Dedifferentiated amniotic fluid mesenchymal stem cell (primary cell): ENCODE measurements around the gene SIAH2.

Experiments
- DNase-seq: peaks from one replicate; pipeline ENCODE4 v3.0.0-alpha.2; 2016; ENCODE audit errors: extremely low spot score

SIAH2 gene

DNA sequence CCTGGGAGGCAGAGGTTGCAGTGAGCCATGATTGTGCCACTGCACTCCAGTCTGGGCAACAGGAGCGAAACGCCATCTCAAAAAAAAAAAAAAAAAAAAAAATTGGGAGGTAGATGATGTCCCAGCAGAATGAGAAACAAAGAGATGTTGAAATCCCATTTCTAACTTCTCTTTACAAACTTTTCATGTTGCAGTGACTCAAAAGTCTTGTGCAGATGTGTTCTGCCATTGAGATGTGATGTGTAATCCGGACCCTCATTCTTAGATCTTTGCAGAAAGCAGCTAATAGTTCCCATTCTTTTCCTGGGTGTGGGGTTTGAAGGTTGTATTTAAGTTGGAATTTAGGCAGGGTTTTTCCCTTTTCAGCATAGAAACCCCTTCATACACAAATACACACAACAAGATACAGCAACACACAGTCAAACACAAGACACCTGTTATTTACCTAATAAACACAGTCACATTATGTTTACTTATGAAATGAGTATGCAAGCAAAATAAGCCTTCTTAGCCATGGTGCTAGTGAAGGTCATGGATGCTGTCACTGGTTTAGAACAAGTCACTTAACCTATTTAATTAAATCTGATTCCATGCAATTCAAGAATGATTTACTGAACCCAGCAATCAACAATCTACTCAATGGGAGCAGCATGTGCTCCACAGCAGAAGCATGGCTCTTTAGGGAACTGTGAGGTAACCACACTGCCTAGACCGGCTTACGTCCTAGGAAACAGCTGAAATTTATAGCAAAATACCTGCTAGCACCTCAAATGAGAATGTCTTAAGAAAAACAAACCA is 14.9 kb downstream of the SIAH2 start:
- DNase-seq: no peak

DNA sequence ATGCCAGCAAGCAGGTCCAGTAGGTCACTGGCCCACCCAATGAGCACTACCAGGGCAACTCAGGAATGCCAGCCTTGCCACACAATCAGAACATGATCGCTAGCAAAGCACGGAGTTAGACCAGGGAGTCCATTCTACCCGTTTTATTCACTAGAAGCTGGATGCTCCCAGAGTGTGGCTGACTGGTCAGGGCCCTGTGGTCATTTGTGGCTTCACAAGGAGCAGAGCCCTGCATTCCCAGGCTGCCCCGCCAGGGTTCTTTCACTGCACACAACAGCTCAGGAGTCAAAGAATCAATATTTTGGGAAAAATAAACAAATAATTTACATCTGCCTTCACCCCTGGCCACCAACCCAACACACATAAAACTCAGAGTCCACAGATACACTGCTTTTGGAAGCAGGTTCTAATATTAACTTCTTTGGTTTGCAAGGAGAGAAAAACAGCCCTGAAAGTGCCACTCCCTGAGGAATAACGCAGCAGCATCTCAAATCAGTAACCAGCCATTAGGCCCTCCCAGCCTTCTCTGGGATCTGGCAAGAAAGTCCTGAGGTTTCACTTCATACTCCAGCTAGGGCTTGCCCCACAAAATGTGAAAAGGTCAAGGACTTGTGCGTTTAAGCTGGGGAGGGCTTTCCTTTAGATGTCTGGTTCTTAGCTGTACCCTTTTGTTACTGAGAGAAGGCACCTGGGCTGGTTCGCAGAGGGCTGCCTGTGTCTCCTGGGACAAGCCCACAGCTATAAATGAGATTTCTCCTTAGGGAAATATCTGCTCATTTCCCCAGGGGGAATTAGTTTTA is 16.0 kb downstream of the SIAH2 start:
- DNase-seq: no peak

DNA sequence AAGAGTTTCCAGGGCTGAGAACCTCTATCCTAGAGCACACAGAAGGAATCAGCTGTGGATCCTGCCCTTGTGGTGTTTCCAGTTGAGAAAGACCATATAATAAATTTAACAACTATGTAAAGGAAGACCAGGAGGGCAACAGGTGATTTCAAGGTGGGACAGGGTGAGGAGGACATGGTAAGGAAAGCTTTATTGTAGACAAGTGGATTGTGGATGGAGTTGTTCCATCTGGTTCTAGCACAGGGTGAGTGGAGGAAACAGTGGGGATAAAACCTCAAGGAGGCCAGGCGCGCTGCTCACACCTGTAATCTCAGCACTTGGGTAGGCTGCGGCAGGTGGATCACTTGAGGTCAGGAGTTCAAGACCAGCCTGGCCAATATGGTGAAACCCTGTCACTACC is 17.1 kb downstream of the SIAH2 start:
- DNase-seq: no peak

GRCh38 chr3:150744919-150745211 is 18.1 kb downstream of the SIAH2 start:
- DNase-seq: no peak

DNA sequence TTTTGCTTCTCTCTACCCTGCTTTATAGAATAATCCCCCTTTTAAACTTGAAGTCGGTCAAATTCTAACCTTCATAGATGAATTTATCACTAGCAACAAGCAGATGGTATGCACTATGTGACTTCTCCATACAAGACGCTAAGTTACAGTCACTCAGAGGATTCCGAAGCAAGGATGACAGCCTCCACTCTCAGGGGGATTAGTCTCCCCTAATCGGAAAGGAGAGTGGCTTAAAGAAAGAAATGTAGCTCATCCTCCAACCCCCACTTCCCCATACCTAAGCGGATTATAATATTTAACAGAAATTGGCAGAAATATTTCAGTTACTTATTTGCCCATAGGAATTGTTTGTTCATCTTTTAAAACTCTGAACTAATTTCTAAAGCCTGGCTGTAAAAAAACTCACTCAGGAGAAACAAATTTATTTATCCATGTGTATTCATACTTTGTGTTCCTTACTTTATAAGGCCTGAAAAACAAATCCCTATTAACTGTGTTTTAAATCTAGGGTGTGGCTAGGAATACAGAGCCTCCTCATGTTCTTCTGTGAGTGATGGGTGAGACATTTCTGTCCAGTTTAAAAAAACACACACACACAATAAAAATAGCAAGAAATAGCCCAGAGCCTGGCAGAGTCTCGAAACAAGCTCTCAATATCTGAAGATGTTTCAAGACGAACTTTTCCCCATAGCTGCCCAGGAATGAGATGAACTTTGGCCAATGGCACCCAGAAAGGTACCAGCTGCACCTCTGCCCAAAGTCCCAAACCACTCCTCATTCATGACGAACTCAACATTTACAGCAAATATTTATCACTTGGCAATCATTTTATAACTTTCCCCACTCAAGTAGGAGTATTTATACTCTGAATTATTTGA is 18.7 kb downstream of the SIAH2 start:
- no peak for DNase-seq

DNA sequence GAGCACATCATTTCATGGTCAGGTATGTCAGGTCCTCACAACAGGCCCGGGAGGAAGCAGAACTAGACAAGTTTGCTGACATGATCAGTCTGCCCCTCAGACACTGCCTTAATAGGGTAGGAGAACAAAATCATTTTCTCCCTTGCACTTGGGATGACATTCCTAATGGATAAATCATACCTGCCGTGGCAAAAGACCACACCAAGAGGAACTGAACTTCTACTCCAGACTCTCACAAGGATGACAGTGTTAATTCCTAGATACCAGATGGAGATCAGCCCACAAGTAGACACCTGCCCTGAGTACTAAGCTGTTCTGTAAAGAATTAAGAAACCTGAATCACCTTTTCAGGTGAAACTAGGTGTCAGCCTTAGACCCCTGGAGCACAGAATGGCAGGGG is 19.5 kb downstream of the SIAH2 start:
- no peak for DNase-seq

DNA sequence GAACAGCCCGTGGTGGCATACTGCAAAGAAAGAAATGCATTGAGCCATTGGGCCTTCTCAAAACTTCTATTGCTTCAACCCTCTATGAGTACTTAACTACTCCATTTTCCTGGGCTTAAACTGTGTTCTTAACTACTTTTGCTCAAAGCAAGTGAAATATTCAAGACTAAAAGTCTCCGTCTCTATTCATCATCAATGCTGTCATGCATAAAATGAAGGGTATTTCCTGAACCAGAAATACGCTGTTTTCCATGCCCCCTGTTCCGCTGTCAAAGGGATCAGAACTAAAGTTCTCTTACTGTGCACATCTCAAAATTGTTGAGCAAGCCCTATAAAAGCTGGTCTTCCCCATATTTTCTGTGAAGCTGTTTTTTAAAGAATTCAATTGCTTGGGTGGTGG is 20.3 kb downstream of the SIAH2 start:
- DNase-seq: no peak

- no peak for DNase-seq
Measured at GRCh38 chr3:150742141-150742523, 20.8 kb downstream of the SIAH2 start.

DNA sequence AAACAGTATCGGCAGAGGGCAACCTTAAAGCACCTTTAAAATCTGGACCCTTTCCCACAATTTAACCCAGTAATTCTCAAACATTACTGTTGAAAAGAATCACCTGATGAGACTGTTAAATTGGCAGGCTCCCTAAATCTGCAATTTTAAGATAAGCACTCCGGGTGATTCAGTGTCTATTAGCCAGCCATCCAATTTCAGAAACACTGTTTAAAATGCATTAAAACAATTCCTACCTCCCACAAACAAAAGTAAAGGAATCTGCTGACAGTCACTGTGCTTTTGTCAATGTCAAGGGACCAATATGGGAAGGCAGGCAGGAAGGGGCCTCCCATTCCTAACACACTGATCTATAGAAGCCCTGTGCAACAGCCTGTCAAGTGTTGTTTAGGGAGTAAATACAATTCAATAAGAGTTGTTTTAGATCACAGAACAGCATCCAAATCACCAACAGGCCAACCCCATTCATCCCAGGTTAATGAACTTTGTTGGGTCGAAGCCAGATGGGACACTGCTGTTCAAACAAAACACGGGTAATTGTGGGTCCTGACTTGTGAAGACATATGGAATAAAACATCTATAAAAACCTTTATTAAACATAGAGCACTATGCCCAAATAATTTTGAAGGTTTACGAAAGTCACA is 21.4 kb downstream of the SIAH2 start:
- DNase-seq: no peak

DNA sequence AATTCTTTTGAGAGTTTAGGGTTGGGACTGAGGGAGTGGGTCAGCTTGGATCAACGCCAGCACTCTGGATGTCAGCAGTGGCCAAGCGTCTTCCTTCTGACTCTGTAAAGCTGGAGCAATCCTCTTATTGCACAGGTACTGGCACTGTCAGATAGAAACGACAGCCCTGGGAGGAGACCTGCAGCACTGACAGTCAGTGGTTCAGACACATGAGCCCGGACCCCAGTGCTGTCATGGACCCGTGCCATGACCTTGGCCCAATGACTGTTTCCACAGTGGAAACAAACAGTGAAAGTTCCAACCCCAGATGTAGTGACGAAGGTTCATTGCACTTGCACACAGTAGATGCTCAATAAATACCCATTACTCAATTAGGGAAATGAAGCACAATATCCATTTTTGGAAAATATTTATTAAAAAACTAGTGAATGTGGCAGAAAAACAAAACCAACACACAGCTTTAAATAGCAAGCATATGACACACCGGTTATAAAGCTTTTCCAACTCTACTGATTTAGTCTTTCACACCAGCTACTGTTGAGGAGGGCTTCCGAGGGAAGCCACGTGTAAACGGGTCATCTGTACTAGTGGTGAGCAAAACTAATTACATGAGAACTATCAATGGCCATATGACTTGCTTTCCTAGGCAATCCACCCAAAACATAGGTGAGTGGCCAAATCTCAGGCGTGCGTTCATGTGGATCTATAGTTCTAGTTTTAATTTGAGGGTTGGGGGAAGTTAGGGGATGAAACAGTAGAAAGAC is 22.1 kb downstream of the SIAH2 start:
- DNase-seq: no peak

DNA sequence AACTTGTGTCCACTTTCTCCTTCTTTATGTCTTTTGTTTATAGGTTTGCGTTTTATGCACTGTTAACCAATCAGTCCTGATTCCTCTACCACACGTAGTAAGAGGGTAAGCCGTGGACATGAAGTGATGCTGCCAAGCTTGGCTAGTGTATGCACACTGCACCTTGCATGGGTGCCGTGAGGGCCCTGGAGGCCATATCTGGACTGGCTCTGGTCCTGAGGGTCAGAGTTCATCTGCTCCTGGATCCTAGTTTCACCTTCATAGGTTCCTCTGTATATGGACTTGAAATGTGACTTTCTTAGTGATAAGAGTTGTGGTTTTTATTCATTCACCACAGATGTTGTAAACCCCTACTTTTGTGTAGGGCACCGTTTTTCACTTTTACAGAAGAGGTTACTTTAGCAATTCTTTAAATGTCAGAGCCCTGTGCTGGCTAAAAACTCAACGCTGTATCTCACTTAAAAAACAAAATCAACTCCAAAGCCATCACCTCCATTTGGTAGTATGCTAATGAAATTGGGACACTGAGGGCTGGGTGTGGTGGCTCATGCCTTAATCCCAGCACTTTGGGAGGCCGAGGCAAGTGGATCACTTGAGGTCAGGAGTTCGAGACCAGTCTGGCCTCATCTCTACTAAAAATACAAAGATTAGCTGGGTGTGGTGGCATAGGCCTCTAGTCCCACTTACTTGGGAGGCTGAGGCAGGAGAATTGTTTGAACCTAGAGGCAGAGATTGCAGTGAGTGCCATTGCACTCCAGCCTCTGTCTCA is 22.9 kb downstream of the SIAH2 start:
- DNase-seq: no peak

DNA sequence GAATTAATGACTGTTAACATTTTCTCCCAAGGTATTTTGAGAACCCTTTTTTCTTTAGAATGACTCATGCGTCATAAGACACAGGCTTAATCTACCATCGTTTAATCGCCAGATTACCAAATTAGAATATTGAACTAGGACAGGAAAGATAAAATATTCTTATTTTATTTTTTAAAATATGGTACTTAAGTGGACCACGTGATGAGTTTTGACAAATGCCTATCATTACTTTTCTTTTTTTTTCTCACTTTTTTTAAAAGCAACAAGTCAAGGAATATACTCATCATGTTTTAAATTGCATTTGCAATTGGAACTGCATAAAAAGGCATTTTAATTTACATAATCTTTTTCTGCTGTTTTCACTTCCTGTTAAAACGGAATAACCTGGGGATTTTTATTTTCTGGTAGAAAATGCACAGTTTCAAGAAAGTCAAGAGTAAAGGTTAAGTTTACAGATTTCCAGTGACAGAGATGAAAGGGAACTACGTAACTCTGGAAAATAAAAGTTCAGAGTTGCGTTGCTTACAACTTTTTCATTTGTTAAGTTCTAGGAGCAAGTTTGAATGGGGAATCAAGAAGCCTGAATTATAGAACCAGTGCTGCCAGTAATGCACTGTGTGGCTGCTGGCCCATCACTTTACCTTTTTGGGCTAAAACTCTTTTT is 23.6 kb downstream of the SIAH2 start:
- DNase-seq: no peak

- no peak for DNase-seq
Measured at GRCh38 chr3:150738688-150739087, 24.3 kb downstream of the SIAH2 start.

GRCh38 chr3:150737874-150738679 is 24.9 kb downstream of the SIAH2 start:
- no peak for DNase-seq

DNA sequence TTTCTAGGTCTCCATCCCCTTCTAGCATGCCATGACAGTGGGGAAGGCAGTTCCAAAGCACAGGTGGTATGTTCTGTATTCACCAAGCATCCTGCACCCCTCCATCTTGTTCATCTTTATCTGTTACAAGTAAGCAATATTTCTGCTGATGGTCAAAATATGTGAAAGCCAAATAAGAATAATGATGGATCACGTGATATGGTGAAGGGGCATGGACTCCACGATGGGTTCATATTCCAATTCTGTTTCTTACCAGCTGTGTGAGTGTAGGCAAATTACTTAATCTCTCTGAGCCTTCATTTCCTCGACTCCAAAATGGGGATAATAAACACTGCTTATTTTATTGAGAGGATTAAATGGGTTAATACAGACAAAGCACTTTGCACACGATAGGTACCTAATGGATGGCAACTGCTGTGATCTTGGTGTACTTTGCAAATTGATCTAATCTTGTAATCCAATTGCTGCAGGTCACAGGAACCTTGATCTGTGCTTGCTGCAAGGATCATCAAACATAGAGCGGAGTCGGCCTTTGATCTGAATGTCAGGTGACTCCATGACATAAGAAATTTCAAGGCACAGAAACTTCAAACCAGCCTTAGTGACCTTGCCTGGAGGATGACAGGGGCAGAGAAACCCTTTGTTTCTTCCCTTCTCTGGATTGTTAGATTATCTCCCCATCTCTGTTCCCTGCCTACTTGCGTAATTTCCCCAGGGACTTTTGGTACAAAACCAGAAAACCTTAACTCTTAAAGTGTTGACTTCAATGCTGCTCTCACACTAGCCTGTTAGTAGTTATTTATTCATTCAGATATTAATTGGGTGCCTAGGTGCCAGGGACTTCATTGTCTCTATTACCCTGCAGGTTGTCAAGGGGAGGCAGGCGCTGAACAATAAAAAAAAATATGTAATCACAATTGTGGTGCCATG is 25.8 kb downstream of the SIAH2 start:
- no peak for DNase-seq

DNA sequence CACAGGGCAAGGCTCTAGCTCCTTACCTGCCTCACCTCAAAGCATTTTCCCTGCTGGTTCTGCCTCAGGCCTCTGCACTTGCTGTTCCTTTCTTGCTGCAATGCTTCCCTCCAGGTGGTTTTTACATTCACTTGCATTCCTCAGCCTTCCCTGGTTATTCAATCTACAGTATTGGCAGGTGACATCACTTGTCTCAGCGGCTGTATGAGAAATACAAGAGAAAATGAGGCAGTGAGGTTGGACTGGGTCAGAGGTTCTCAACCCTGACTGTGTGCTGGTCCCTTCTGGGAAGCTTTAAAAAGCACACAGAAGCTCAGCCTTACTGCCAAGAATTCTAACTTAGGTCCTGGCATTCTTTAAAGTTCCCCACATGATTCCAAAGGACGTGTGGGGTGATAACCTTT is 26.7 kb downstream of the SIAH2 start:
- DNase-seq: no peak

GRCh38 chr3:150734795-150735119 is 28.2 kb downstream of the SIAH2 start:
- DNase-seq: no peak
